AG08396 (cell line): ENCODE measurements around the gene DLK1.

Source experiments
- DNase-seq: peaks from one replicate; pipeline ENCODE4 v3.0.0; 2012; ENCODE audit warnings: low spot score, mixed read lengths

DLK1 gene

GRCh38 chr14:100762089-100762515, 35.4 kb downstream of the DLK1 start:
- DNase-seq, result no peak

GRCh38 chr14:100762901-100763300, 36.2 kb downstream of the DLK1 start:
- no peak for DNase-seq

GRCh38 chr14:100764471-100765115, 37.9 kb downstream of the DLK1 start:
- DNase-seq, result no peak

GRCh38 chr14:100765296-100765695, 38.6 kb downstream of the DLK1 start:
- DNase-seq, result no peak

GRCh38 chr14:100765991-100766390, 39.3 kb downstream of the DLK1 start:
- DNase-seq, result no peak

GRCh38 chr14:100767003-100767787, 40.5 kb downstream of the DLK1 start:
- no peak for DNase-seq

- DNase-seq, result no peak
Measured at GRCh38 chr14:100767788-100768536, 41.3 kb downstream of the DLK1 start.

GRCh38 chr14:100769035-100769939, 42.6 kb downstream of the DLK1 start:
- DNase-seq, result no peak

GRCh38 chr14:100770046-100770445, 43.4 kb downstream of the DLK1 start:
- DNase-seq, result no peak

GRCh38 chr14:100770605-100771120, 44.0 kb downstream of the DLK1 start:
- DNase-seq, result no peak

GRCh38 chr14:100771121-100771800, 44.6 kb downstream of the DLK1 start:
- no peak for DNase-seq

- no peak for DNase-seq
Measured at GRCh38 chr14:100772607-100773165, 46.0 kb downstream of the DLK1 start.

GRCh38 chr14:100773331-100774163, 46.9 kb downstream of the DLK1 start:
- DNase-seq, result no peak

GRCh38 chr14:100774164-100774537, 47.5 kb downstream of the DLK1 start:
- DNase-seq, result no peak

- DNase-seq, result no peak
Measured at GRCh38 chr14:100775351-100775830, 48.7 kb downstream of the DLK1 start.

GRCh38 chr14:100775831-100776591, 49.3 kb downstream of the DLK1 start:
- no peak for DNase-seq

- DNase-seq, result no peak
Measured at GRCh38 chr14:100776681-100777365, 50.1 kb downstream of the DLK1 start.

- DNase-seq, result no peak
Measured at GRCh38 chr14:100777366-100777817, 50.7 kb downstream of the DLK1 start.
